GM18520 (cell line): Measurements from ENCODE around the gene CHRNA7.
"Not testable (repeated sequence)": the region's sequence is repeated elsewhere in the genome, so short reads cannot be mapped to it uniquely, and the experiment has no call there.

ENCODE experiments used
- ATAC-seq: cut with Tn5 transposase; IDR thresholded peaks from one replicate; pipeline ENCODE4 v1.9.1; 2021; ENCODE audit not compliant: unreplicated experiment

Gene CHRNA7

GRCh38 chr15:32166270-32166669 lies 136.0 kb downstream of the CHRNA7 start:
- ATAC-seq: not testable (repeated sequence)

- not testable (repeated sequence) for ATAC-seq
Observed at GRCh38 chr15:32167913-32168312, 137.6 kb downstream of the CHRNA7 start.

- ATAC-seq: not testable (repeated sequence)
Observed at GRCh38 chr15:32180579-32180978, 150.3 kb downstream of the CHRNA7 start.

GRCh38 chr15:32193780-32194179 lies 163.5 kb downstream of the CHRNA7 start:
- not testable (repeated sequence) for ATAC-seq

GRCh38 chr15:32196206-32196605 lies 165.9 kb downstream of the CHRNA7 start:
- ATAC-seq: not testable (repeated sequence)

GRCh38 chr15:32198938-32199337 lies 168.6 kb downstream of the CHRNA7 start:
- not testable (repeated sequence) for ATAC-seq

GRCh38 chr15:32209081-32209480 lies 178.8 kb downstream of the CHRNA7 start:
- not testable (repeated sequence) for ATAC-seq

GRCh38 chr15:32218666-32219065 lies 188.4 kb downstream of the CHRNA7 start:
- no peak for ATAC-seq
